Neural crest cell (in vitro differentiated cells): ENCODE measurements around the gene NUP160. TPM values are rescaled to one million over a fixed set of nuclear protein-coding genes. Genes with fewer than 3 reads are reported as not detected.
"Not testable (repeated sequence)": the region's sequence is repeated elsewhere in the genome, so short reads cannot be mapped to it uniquely, and the experiment has no call there.

Source experiments
- DNase-seq: peaks from one replicate; pipeline ENCODE4 v3.0.0; 2021; ENCODE audit warnings: low read depth, mixed read lengths, low spot score
- H3K27ac Mint-ChIP-seq: one replicate; pipeline ENCODE4 v1.8.0; 2021; ENCODE audit warnings: mild to moderate bottlenecking, mixed read lengths; ENCODE audit not compliant: unreplicated experiment
- H3K27me3 Mint-ChIP-seq: 2 replicates; pipeline ENCODE4 v1.8.0; 2021; ENCODE audit warnings: low read depth, mild to moderate bottlenecking, mixed read lengths
- H3K36me3 Mint-ChIP-seq: 2 replicates; pipeline ENCODE4 v1.8.0; 2021; ENCODE audit warnings: low read depth, mild to moderate bottlenecking, mixed read lengths
- H3K4me1 Mint-ChIP-seq: 2 replicates; pipeline ENCODE4 v1.8.0; 2021; ENCODE audit warnings: mixed read lengths
- H3K4me3 Mint-ChIP-seq: one replicate; pipeline ENCODE4 v1.8.0; 2021; ENCODE audit warnings: mild to moderate bottlenecking, mixed read lengths
- H3K9me3 Mint-ChIP-seq: 2 replicates; pipeline ENCODE4 v1.8.0; 2021; ENCODE audit warnings: mixed read lengths
- total RNA-seq: library from RNA; stranded (reverse); gene quantifications from 2 replicates; pipeline ENCODE4 v1.2.1, GENCODE V29; 2021
- TF ChIP-seq, protein P1 (sequence below): fragments of 200-600 bp; sonication (generic); conservative IDR thresholded peaks from 2 replicates; pipeline ENCODE4 v1.5.0; 2021; ENCODE audit warnings: antibody characterized with exemption, mild to moderate bottlenecking

NUP160 gene
- total RNA-seq, 1 donor from 2014 or later, result 92.9 TPM

GRCh38 chr11:47800759-47801158 lies 47.4 kb downstream of the NUP160 start:
- H3K36me3 Mint-ChIP-seq, result peaks cover 16% of the 10 kb centered on the region
- H3K27ac Mint-ChIP-seq, result no peak overlapping the region
- no peaks in the 10 kb centered on the region for H3K9me3 Mint-ChIP-seq
- no peak for DNase-seq
- no peaks in the 10 kb centered on the region for H3K4me1 Mint-ChIP-seq
- H3K4me3 Mint-ChIP-seq, result no peak overlapping the region
- TF ChIP-seq, protein P1, sequence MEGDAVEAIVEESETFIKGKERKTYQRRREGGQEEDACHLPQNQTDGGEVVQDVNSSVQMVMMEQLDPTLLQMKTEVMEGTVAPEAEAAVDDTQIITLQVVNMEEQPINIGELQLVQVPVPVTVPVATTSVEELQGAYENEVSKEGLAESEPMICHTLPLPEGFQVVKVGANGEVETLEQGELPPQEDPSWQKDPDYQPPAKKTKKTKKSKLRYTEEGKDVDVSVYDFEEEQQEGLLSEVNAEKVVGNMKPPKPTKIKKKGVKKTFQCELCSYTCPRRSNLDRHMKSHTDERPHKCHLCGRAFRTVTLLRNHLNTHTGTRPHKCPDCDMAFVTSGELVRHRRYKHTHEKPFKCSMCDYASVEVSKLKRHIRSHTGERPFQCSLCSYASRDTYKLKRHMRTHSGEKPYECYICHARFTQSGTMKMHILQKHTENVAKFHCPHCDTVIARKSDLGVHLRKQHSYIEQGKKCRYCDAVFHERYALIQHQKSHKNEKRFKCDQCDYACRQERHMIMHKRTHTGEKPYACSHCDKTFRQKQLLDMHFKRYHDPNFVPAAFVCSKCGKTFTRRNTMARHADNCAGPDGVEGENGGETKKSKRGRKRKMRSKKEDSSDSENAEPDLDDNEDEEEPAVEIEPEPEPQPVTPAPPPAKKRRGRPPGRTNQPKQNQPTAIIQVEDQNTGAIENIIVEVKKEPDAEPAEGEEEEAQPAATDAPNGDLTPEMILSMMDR, result no peak
- H3K27me3 Mint-ChIP-seq, result no peaks in the 10 kb centered on the region

DNA sequence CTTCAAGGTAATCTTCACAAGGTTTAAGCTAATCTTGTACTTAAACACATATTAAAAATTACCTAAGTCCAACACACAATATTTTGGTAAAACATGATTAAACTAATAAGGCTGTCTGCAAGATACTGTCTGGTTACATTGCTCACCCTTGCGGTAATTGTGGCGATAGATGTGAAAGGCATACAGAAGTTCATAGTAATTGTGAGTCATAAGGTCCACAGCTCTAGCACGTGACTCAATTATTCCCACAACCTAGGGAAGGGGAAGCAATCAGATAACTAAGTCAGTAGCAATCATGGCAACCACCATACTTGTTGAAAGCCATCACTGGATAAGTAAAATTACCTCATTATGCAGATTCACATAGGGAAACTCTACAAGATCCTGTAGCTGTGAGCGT lies 50.5 kb downstream of the NUP160 start:
- no peaks in the 10 kb centered on the region for H3K4me1 Mint-ChIP-seq
- no peak for DNase-seq
- no peak overlapping the region for H3K27ac Mint-ChIP-seq
- peaks cover 13% of the 10 kb centered on the region for H3K36me3 Mint-ChIP-seq
- no peak overlapping the region for H3K4me3 Mint-ChIP-seq
- TF ChIP-seq, protein P1, result no peak
- H3K9me3 Mint-ChIP-seq, result no peaks in the 10 kb centered on the region
- H3K27me3 Mint-ChIP-seq, result no peaks in the 10 kb centered on the region

- Mint-ChIP-seq H3K36me3 (peaks cover 7% of the 10 kb centered on the region), H3K4me1 (no peaks in the 10 kb centered on the region), H3K27me3 (no peaks in the 10 kb centered on the region)
These were observed 56.2 kb downstream of the NUP160 start for GRCh38 chr11:47791774-47792430.

DNA sequence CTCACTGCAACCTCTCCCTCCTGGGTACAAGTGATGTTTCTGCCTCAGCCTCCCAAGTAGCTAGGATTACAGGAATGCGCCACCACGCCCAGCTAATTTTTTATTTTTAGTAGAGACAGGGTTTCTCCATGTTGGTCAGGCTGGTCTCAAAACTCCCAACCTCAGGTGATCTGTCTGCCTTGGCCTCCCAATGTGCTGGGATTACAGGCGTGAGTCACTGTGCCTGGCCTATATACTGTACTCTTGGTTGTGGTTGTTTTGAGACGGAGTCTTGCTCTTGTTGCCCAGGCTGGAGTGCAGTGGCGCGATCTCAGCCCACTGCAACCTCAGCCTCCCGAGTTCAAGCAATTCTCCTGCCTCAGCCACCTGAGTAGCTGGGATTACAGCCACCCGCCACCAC lies 58.1 kb downstream of the NUP160 start:
- not testable (repeated sequence) for DNase-seq, H3K9me3 Mint-ChIP-seq, H3K4me1 Mint-ChIP-seq, H3K4me3 Mint-ChIP-seq, H3K27ac Mint-ChIP-seq, H3K27me3 Mint-ChIP-seq
- H3K36me3 Mint-ChIP-seq, result peaks cover 12% of the 10 kb centered on the region

More at GRCh38 chr11:47791774-47792430, 56.2 kb downstream of the NUP160 start:
- no peak for DNase-seq
- Mint-ChIP-seq H3K9me3 (no peaks in the 10 kb centered on the region), H3K27ac (no peak overlapping the region), H3K4me3 (no peak overlapping the region)
- TF ChIP-seq, protein P1, result no peak

GRCh38 chr11:47788181-47788580 lies 60.0 kb downstream of the NUP160 start:
- H3K4me1 Mint-ChIP-seq, result no peaks in the 10 kb centered on the region
- H3K9me3 Mint-ChIP-seq, result no peaks in the 10 kb centered on the region
- peaks cover 12% of the 10 kb centered on the region for H3K36me3 Mint-ChIP-seq
- no peak overlapping the region for H3K27ac Mint-ChIP-seq
- TF ChIP-seq, protein P1, result no peak
- DNase-seq, result no peak
- H3K27me3 Mint-ChIP-seq, result no peaks in the 10 kb centered on the region
- H3K4me3 Mint-ChIP-seq, result no peak overlapping the region

DNA sequence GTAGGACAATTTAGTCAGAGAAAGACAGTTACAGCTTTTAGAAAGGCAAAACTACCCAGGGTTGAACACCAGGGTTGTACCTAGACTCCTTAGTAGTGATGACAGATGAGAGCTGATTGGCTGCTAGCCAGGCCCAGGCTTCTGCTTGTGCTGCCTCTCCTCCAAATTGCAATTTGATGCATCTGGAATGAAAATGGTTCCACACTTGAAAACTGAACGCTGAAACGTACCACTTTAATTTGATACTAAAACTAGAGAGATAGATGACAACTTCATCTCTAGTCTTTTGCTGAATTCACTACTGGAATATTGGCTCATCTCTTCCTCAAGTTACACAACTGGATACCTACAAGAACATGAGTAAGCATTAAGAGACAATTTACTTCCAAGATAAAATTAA lies 61.8 kb downstream of the NUP160 start:
- Mint-ChIP-seq H3K36me3 (peaks cover 12% of the 10 kb centered on the region), H3K27ac (no peak overlapping the region), H3K9me3 (no peaks in the 10 kb centered on the region), H3K4me1 (no peaks in the 10 kb centered on the region), H3K27me3 (no peaks in the 10 kb centered on the region), H3K4me3 (no peak overlapping the region)
- no peak for DNase-seq
- TF ChIP-seq, protein P1, result no peak
